Choroid plexus epithelial cell (primary cell): Measurements from ENCODE around the gene TCF12.

Experiments used
- DNase-seq: peaks from one replicate; pipeline ENCODE4 v3.0.0-alpha.2; 2010; ENCODE audit warnings: low read depth
- H3K4me3 ChIP-seq: 2 replicates; pipeline ENCODE4 v1.5.1; 2011; ENCODE audit warnings: low read depth, mild to moderate bottlenecking, control low read depth, low read length, moderate library complexity
- CTCF ChIP-seq: conservative IDR thresholded peaks from 2 replicates; pipeline ENCODE4 v1.5.1; 2011; ENCODE audit warnings: low read depth, mild to moderate bottlenecking, control low read depth, inconsistent platforms, low read length, moderate library complexity

TCF12 gene

DNA sequence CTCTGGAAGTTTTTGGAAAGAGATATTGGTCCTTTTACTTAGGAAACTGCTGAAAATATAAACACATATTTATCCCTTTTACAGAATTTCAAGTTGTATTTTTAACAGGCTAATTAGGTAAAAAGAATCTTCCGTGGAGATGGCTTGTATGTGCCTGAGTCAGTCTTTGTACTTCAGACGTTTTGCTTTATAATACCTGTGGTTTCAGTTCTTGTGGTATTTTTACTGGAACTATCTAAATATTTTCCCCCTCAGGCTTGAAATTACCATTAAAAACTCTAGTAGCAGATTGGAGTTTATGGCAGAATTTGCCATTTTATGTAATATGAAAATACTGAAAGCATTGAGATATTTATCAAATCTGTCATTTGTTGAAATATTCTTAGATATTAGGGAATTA, 306.2 kb downstream of the TCF12 start:
- DNase-seq: peak; percentile 76
- H3K4me3 ChIP-seq: no peak overlapping the region
- TF ChIP-seq CTCF: no peak

DNA sequence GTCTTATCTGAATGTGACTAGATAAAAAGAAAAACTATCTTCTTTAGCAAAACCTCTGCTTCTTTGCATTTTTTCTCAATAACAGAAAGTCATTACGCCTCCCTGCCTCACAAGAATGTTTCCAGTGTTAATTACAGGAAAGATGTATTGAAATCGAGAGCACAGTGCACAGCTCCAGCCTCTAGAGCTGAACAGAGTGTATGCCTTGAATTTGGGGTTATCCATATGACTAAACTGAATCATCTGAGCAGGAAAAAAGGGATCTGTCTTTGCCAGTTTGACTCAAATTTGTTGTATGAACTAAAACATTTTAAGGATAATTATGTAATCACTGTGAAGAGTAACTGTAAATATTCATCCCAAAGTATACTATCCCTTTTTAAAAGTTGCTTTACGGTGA, 308.7 kb downstream of the TCF12 start:
- no peak for DNase-seq
- no peak for TF ChIP-seq CTCF
- no peak overlapping the region for H3K4me3 ChIP-seq

DNA sequence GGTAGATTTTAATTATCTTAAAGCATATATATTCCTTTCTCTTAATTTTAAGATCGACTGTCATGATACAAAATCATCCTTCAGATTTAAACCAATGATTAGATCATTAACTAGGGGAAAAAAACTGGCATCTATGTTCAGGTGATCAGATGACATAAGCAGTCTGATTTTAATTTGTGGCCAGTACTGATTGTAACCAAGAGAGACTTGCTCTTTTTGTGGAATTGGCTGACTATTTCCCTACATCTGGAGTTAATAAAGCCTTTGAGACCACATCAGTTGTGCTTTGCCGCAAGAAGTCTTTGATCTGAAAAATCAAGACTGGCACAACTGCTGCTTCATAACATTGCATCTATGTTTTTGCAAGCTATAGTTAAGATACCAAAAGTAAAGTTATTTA, 309.5 kb downstream of the TCF12 start:
- DNase-seq: peak; percentile 76
- TF ChIP-seq CTCF: no peak
- no peak overlapping the region for H3K4me3 ChIP-seq

GRCh38 chr15:57228395-57228794, 310.0 kb downstream of the TCF12 start:
- no peak overlapping the region for H3K4me3 ChIP-seq
- no peak for TF ChIP-seq CTCF
- peak; percentile 26 for DNase-seq

- no peak for DNase-seq
- no peak for TF ChIP-seq CTCF
- no peak overlapping the region for H3K4me3 ChIP-seq
Observed at GRCh38 chr15:57229051-57229450, 310.6 kb downstream of the TCF12 start.

DNA sequence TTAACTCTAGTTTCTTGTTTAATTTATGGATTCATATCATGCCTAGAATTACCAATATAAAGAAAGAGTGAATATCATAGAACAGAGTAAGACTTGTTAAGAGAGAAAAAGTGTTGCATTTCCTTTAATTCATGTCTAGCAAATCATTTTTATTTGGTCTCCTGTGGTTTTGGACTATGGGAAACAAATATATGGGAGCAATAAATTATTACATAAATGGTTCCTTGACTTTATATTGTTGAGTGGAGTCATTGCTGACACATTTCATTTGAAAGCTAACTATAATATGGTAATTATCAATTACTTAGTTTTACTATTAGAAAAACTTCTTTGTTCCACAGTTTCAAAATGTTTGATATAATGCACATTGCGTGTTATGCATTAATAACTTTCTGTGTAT, 313.1 kb downstream of the TCF12 start:
- DNase-seq: no peak
- TF ChIP-seq CTCF: no peak
- H3K4me3 ChIP-seq: no peak overlapping the region

- no peak for TF ChIP-seq CTCF
- no peak overlapping the region for H3K4me3 ChIP-seq
- no peak for DNase-seq
Observed at GRCh38 chr15:57234156-57234555, 315.7 kb downstream of the TCF12 start.
